Measurements from ENCODE around the gene ZC3H12C. TPM values are rescaled to one million over a fixed set of nuclear protein-coding genes. Genes with fewer than 3 reads are reported as not detected.

Gene ZC3H12C
- polyA plus RNA-seq, 1 donor: 20.0 TPM

DNA sequence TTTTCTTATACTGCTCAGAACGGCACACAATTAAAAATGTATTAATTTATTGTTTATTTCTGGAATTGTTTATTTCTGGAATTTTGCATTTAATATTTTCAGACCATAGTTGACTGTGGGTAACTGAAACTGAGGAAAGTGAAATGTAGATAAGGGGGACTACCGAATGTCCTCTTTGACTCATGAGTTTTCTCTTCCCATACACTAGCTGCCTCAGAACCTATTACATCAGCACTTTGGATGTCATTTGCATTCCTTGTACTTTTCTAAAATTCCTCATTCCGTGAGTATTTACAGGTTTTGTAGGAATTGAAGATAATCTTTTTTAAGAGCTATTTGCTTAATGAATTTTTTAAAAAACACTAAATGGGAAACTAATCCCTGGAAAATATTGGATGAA is 29.8 kb downstream of the ZC3H12C start:
- no peak overlapping the region for H3K27ac ChIP-seq (ENCODE audit: low read length)
- peaks cover 17% of the 10 kb centered on the region for H3K4me1 ChIP-seq (ENCODE audit: control insufficient read depth, insufficient read depth, low read length)
- WGBS (ENCODE audit: insufficient coverage, low lambda C conversion rate): 71% methylated on average over 1 of the region's 3 CpGs
- no peak for DNase-seq
- H3K4me3 ChIP-seq (ENCODE audit: low read length): no peak overlapping the region
- no peaks in the 10 kb centered on the region for H3K27me3 ChIP-seq (ENCODE audit: control insufficient read depth, insufficient read depth, low read length)
- no peaks in the 10 kb centered on the region for H3K9me3 ChIP-seq (ENCODE audit: control insufficient read depth, low read depth, low read length)
- H3K36me3 ChIP-seq (ENCODE audit: control insufficient read depth, insufficient read depth, low read length): no peaks in the 10 kb centered on the region

DNA sequence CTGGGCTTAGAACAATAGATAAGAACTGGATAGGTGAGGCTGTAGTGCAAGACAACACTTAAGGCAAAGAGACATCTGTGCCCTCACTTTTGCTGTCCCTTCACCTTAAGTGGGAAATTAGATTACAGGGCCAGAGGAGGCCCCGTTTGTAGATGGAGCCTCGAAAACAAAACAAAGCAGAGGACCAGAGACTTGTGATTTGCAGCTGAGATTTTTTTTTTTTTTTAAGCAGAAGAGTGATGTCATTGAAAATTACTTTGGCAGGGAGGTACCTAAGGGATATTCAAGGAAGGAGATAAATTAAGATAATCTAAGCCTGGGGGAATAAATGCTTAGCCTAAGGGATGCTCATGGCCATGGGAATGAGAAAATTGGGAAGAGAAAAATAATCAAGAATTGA is 31.4 kb downstream of the ZC3H12C start:
- H3K4me1 ChIP-seq (ENCODE audit: control insufficient read depth, insufficient read depth, low read length): peaks cover 20% of the 10 kb centered on the region
- no peak overlapping the region for H3K27ac ChIP-seq (ENCODE audit: low read length)
- DNase-seq: no peak
- H3K4me3 ChIP-seq (ENCODE audit: low read length): no peak overlapping the region
- WGBS (ENCODE audit: insufficient coverage, low lambda C conversion rate): no CpG with 5 or more reads among the region's 2 CpGs
- H3K36me3 ChIP-seq (ENCODE audit: control insufficient read depth, insufficient read depth, low read length): no peaks in the 10 kb centered on the region
- no peaks in the 10 kb centered on the region for H3K27me3 ChIP-seq (ENCODE audit: control insufficient read depth, insufficient read depth, low read length)
- no peaks in the 10 kb centered on the region for H3K9me3 ChIP-seq (ENCODE audit: control insufficient read depth, low read depth, low read length)

GRCh38 chr11:110125632-110126031 is 32.4 kb downstream of the ZC3H12C start:
- peaks cover 17% of the 10 kb centered on the region for H3K4me1 ChIP-seq (ENCODE audit: control insufficient read depth, insufficient read depth, low read length)
- no peaks in the 10 kb centered on the region for H3K36me3 ChIP-seq (ENCODE audit: control insufficient read depth, insufficient read depth, low read length)
- peak overlapping the region; percentile 69 for H3K27ac ChIP-seq (ENCODE audit: low read length)
- no peak overlapping the region for H3K4me3 ChIP-seq (ENCODE audit: low read length)
- 60% methylated on average over 1 of the region's 4 CpGs for WGBS (ENCODE audit: insufficient coverage, low lambda C conversion rate)
- H3K9me3 ChIP-seq (ENCODE audit: control insufficient read depth, low read depth, low read length): no peaks in the 10 kb centered on the region
- DNase-seq: peak; percentile 85 to 91
- no peaks in the 10 kb centered on the region for H3K27me3 ChIP-seq (ENCODE audit: control insufficient read depth, insufficient read depth, low read length)

DNA sequence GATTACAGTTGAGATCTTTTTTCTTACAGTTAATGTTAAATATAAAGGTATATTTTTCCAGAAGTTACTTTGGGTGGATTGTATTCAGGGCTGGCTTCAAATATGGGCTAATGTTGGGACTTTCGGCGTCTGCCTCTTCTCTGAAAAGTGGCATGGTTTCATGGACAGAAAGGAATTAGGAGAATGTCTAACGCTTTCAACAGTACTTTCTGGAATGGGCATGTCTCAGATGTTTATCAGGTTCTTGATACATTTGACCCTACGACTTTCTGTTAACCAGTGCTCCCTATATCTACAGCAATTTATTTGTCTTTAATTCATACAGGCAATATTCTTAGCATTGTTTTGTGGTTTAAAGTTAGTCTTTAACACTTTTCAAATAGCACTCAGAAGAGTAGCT is 33.7 kb downstream of the ZC3H12C start:
- peak overlapping the region; percentile 49 for H3K27ac ChIP-seq (ENCODE audit: low read length)
- no peaks in the 10 kb centered on the region for H3K36me3 ChIP-seq (ENCODE audit: control insufficient read depth, insufficient read depth, low read length)
- H3K4me1 ChIP-seq (ENCODE audit: control insufficient read depth, insufficient read depth, low read length): peaks cover 29% of the 10 kb centered on the region
- no peaks in the 10 kb centered on the region for H3K9me3 ChIP-seq (ENCODE audit: control insufficient read depth, low read depth, low read length)
- no peaks in the 10 kb centered on the region for H3K27me3 ChIP-seq (ENCODE audit: control insufficient read depth, insufficient read depth, low read length)
- WGBS (ENCODE audit: insufficient coverage, low lambda C conversion rate): 100% methylated on average over 2 of the region's 4 CpGs
- no peak overlapping the region for H3K4me3 ChIP-seq (ENCODE audit: low read length)
- DNase-seq: no peak

GRCh38 chr11:110128161-110128560 is 35.0 kb downstream of the ZC3H12C start:
- H3K4me1 ChIP-seq (ENCODE audit: control insufficient read depth, insufficient read depth, low read length): peaks cover 31% of the 10 kb centered on the region
- no peaks in the 10 kb centered on the region for H3K36me3 ChIP-seq (ENCODE audit: control insufficient read depth, insufficient read depth, low read length)
- DNase-seq: peak in 1 of 2 donors; percentile 32
- H3K27me3 ChIP-seq (ENCODE audit: control insufficient read depth, insufficient read depth, low read length): no peaks in the 10 kb centered on the region
- no peak overlapping the region for H3K4me3 ChIP-seq (ENCODE audit: low read length)
- no CpG with 5 or more reads among the region's 2 CpGs for WGBS (ENCODE audit: insufficient coverage, low lambda C conversion rate)
- no peaks in the 10 kb centered on the region for H3K9me3 ChIP-seq (ENCODE audit: control insufficient read depth, low read depth, low read length)
- peak overlapping the region; percentile 49 for H3K27ac ChIP-seq (ENCODE audit: low read length)

GRCh38 chr11:110130642-110131238 is 37.5 kb downstream of the ZC3H12C start:
- Histone ChIP-seq H3K27me3 (ENCODE audit: control insufficient read depth, insufficient read depth, low read length) (no peaks in the 10 kb centered on the region), H3K9me3 (ENCODE audit: control insufficient read depth, low read depth, low read length) (no peaks in the 10 kb centered on the region), H3K4me1 (ENCODE audit: control insufficient read depth, insufficient read depth, low read length) (peaks cover 31% of the 10 kb centered on the region), H3K27ac (ENCODE audit: low read length) (peak overlapping the region; percentile 75), H3K4me3 (ENCODE audit: low read length) (peak overlapping the region; percentile 20), H3K36me3 (ENCODE audit: control insufficient read depth, insufficient read depth, low read length) (no peaks in the 10 kb centered on the region)
- 33% methylated on average over 2 of the region's 10 CpGs for WGBS (ENCODE audit: insufficient coverage, low lambda C conversion rate)
- peak; percentile 86 to 94 for DNase-seq

GRCh38 chr11:110131386-110132123 is 38.4 kb downstream of the ZC3H12C start:
- DNase-seq: peak in 1 of 2 donors; percentile 45
- Histone ChIP-seq H3K27ac (ENCODE audit: low read length) (peak overlapping the region; percentile 75), H3K27me3 (ENCODE audit: control insufficient read depth, insufficient read depth, low read length) (no peaks in the 10 kb centered on the region), H3K9me3 (ENCODE audit: control insufficient read depth, low read depth, low read length) (no peaks in the 10 kb centered on the region), H3K4me1 (ENCODE audit: control insufficient read depth, insufficient read depth, low read length) (peaks cover 25% of the 10 kb centered on the region), H3K4me3 (ENCODE audit: low read length) (peak overlapping the region; percentile 20), H3K36me3 (ENCODE audit: control insufficient read depth, insufficient read depth, low read length) (peaks cover under 1% of the 10 kb centered on the region)
- whole genome bisulfite sequencing (ENCODE audit: insufficient coverage, low lambda C conversion rate): 65% methylated on average over 3 of the region's 6 CpGs

DNA sequence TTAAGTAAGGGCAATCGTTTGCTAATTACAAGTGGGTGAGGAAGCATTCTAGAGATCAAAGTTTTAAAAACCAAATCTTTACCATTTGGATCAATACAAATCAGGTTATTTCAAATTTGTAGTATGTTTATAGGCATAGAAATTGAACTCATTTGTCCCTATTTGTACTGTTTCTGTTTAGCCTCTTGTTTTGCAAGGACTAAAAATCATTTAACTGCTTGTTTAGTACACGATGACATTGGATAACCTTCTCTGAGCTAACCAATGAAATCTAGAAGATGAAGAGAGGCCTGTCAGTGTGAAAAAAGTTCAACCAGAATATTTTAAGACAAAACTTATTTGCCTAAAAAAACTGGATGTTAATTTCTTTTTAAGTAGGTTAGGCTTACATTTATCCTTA is 40.0 kb downstream of the ZC3H12C start:
- DNase-seq: no peak
- H3K27me3 ChIP-seq (ENCODE audit: control insufficient read depth, insufficient read depth, low read length): no peaks in the 10 kb centered on the region
- 80% methylated on average over 2 of the region's 2 CpGs for WGBS (ENCODE audit: insufficient coverage, low lambda C conversion rate)
- H3K4me3 ChIP-seq (ENCODE audit: low read length): no peak overlapping the region
- H3K9me3 ChIP-seq (ENCODE audit: control insufficient read depth, low read depth, low read length): no peaks in the 10 kb centered on the region
- peaks cover 7% of the 10 kb centered on the region for H3K36me3 ChIP-seq (ENCODE audit: control insufficient read depth, insufficient read depth, low read length)
- peaks cover 16% of the 10 kb centered on the region for H3K4me1 ChIP-seq (ENCODE audit: control insufficient read depth, insufficient read depth, low read length)
- H3K27ac ChIP-seq (ENCODE audit: low read length): peak overlapping the region; percentile 75

DNA sequence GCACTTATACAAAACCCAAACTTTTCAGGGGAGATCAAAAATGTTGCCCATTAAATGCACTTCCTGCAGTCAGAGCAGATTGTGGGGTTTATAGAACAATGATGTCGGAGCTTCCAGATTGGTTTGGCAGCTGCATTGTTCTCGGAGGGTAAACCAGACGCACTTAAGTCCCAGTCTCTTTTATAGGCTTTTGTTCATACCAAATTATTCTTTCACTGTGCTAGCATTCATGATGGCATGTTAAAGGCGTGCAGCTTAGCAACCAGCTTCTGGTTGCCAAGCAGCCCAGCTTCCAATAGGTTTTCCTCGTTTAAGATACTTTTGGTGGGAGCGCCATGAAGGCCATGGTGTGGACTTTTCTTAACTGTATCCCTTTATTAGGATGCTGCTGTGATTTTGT is 40.9 kb downstream of the ZC3H12C start:
- Histone ChIP-seq H3K4me1 (ENCODE audit: control insufficient read depth, insufficient read depth, low read length) (peaks cover 14% of the 10 kb centered on the region), H3K27ac (ENCODE audit: low read length) (no peak overlapping the region), H3K9me3 (ENCODE audit: control insufficient read depth, low read depth, low read length) (no peaks in the 10 kb centered on the region), H3K27me3 (ENCODE audit: control insufficient read depth, insufficient read depth, low read length) (no peaks in the 10 kb centered on the region), H3K36me3 (ENCODE audit: control insufficient read depth, insufficient read depth, low read length) (peaks cover 11% of the 10 kb centered on the region), H3K4me3 (ENCODE audit: low read length) (no peak overlapping the region)
- no peak for DNase-seq
- no CpG with 5 or more reads among the region's 6 CpGs for WGBS (ENCODE audit: insufficient coverage, low lambda C conversion rate)

- Histone ChIP-seq H3K27ac (ENCODE audit: low read length) (no peak overlapping the region), H3K9me3 (ENCODE audit: control insufficient read depth, low read depth, low read length) (no peaks in the 10 kb centered on the region), H3K27me3 (ENCODE audit: control insufficient read depth, insufficient read depth, low read length) (no peaks in the 10 kb centered on the region), H3K36me3 (ENCODE audit: control insufficient read depth, insufficient read depth, low read length) (peaks cover 19% of the 10 kb centered on the region), H3K4me3 (ENCODE audit: low read length) (no peak overlapping the region), H3K4me1 (ENCODE audit: control insufficient read depth, insufficient read depth, low read length) (no peaks in the 10 kb centered on the region)
- DNase-seq: no peak
Measured at GRCh38 chr11:110141812-110142211, 48.6 kb downstream of the ZC3H12C start.

Measured in large intestine (tissue), 3 donors.